PFSK-1 (cell line): ENCODE measurements around the gene AUTS2.

ENCODE experiments used
- FOXP2 ChIP-seq: optimal IDR thresholded peaks from 2 replicates; pipeline ENCODE3; 2011; ENCODE audit warnings: borderline replicate concordance, control low read depth, inconsistent platforms; ENCODE audit not compliant: insufficient read depth; ENCODE audit errors: extremely low read length, extremely low read depth
- POLR2AphosphoS5 ChIP-seq: IDR thresholded peaks from 2 replicates; pipeline ENCODE4 v1.6.1; 2012; ENCODE audit warnings: low read depth, mild to moderate bottlenecking, control low read depth, low read length, moderate library complexity
- REST ChIP-seq, 2 experiments: IDR thresholded peaks; 2 replicates each; pipeline versions ENCODE4 v1.6.1 to v1.8.0; 2011 to 2012; ENCODE audit warnings: low read depth in 2 of 2, low read length in 2 of 2, control low read depth in 1 of 2, inconsistent platforms in 1 of 2, mild to moderate bottlenecking in 1 of 2, moderate library complexity in 1 of 2; ENCODE audit not compliant: insufficient read depth in 1 of 2
- SIN3A ChIP-seq: IDR thresholded peaks from 2 replicates; pipeline ENCODE4 v1.6.1; 2012; ENCODE audit warnings: mild to moderate bottlenecking, low read length, moderate library complexity, borderline replicate concordance; ENCODE audit not compliant: insufficient read depth
- TAF1 ChIP-seq: IDR thresholded peaks from 2 replicates; pipeline ENCODE4 v1.6.1; 2012; ENCODE audit warnings: low read length, control low read depth, borderline replicate concordance; ENCODE audit not compliant: insufficient read depth

Gene AUTS2

GRCh38 chr7:70627461-70627860 lies 1029.2 kb downstream of the AUTS2 start:
- TF ChIP-seq FOXP2, result no peak

DNA sequence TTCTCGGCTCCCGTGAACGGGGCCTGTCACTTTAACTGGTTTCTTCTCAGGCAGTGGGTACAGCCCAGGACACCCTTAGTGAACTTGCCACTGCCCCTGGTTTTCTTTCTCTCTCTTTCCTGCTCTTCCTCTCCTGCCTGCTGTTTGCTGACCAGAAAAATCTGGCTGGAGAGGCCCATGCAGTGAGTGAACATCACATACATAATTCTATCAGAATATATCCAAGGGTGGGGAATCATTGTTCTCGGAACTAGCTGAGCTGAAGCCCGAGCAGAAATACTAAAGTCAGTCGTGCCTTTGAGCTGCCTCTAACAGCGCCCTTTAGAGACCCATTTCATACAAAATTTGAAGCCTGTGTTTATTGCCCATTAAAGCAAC lies 1032.2 kb downstream of the AUTS2 start:
- TF ChIP-seq TAF1 (no peak), FOXP2 (no peak), SIN3A (no peak), POLR2AphosphoS5 (no peak), REST (IDR thresholded peaks at IDR 0.05; ENCODE audit: insufficient read depth in 1 of 2, low read depth in 2 of 2, low read length in 2 of 2) (no peak)

- TF ChIP-seq TAF1 (no peak), REST (IDR thresholded peaks at IDR 0.05; ENCODE audit: insufficient read depth in 1 of 2, low read depth in 2 of 2, low read length in 2 of 2) (no peak), POLR2AphosphoS5 (no peak), FOXP2 (no peak), SIN3A (no peak)
Observed at GRCh38 chr7:70630818-70631457, 1032.7 kb downstream of the AUTS2 start.

DNA sequence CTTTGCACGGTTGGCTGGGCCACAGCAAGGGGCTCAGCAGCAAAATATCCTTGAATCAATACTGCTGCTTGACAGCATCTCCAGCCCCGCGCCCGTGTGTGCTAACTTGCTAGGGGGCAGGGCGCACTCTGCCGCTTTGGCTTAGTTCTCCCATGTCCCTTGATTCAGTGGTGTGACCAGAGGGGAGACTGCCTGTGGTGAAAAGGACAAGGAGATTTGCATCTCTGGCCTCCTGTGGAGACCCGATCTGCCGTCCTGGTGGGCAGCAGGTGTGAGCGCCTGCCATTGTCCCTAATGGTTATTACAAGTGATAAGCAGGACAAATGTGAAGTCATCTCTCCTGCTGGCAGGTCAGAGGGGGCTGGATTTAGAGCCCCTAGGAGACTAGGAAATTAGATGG lies 1033.4 kb downstream of the AUTS2 start:
- TF ChIP-seq TAF1, result no peak
- no peak for TF ChIP-seq POLR2AphosphoS5
- no peak for TF ChIP-seq SIN3A
- TF ChIP-seq REST (IDR thresholded peaks at IDR 0.05; ENCODE audit: insufficient read depth in 1 of 2, low read depth in 2 of 2, low read length in 2 of 2), result no peak
- no peak for TF ChIP-seq FOXP2

DNA sequence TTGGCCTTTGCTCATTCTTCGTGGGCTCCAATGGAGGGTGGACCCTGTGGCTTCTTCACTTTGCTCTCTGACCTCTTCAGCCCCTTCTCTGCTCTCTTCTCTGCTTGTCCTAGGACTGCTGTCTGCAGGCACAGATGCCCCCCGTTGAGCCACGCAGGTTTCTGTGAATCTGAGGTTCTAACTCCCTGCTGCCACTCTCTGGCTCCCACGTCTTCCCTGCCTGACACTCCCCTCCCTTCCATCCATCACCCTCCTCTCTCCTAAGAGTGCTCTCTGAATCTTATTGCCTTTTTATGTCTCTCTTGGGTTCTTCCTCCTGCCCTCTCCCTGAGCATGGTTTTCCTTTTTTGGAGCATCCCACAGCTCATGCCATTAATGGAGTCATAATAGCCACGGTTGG lies 1034.1 kb downstream of the AUTS2 start:
- TF ChIP-seq SIN3A, result no peak
- TF ChIP-seq FOXP2, result no peak
- no peak for TF ChIP-seq REST (IDR thresholded peaks at IDR 0.05; ENCODE audit: insufficient read depth in 1 of 2, low read depth in 2 of 2, low read length in 2 of 2)
- no peak for TF ChIP-seq POLR2AphosphoS5
- no peak for TF ChIP-seq TAF1
